ENCODE results near the gene HECTD1.
A peak's percentile ranks its signal among the peaks of the same experiment; 100 is the strongest.

- TF ChIP-seq, protein P1, sequence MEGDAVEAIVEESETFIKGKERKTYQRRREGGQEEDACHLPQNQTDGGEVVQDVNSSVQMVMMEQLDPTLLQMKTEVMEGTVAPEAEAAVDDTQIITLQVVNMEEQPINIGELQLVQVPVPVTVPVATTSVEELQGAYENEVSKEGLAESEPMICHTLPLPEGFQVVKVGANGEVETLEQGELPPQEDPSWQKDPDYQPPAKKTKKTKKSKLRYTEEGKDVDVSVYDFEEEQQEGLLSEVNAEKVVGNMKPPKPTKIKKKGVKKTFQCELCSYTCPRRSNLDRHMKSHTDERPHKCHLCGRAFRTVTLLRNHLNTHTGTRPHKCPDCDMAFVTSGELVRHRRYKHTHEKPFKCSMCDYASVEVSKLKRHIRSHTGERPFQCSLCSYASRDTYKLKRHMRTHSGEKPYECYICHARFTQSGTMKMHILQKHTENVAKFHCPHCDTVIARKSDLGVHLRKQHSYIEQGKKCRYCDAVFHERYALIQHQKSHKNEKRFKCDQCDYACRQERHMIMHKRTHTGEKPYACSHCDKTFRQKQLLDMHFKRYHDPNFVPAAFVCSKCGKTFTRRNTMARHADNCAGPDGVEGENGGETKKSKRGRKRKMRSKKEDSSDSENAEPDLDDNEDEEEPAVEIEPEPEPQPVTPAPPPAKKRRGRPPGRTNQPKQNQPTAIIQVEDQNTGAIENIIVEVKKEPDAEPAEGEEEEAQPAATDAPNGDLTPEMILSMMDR (IDR thresholded peaks at IDR 0.05): no peak
- TF ChIP-seq POLR2A (IDR thresholded peaks at IDR 0.05): peak in 1 of 2 donors; percentile 54
These were observed 272 bp downstream of the HECTD1 start for GRCh38 chr14:31207287-31207754.
